D721Med (cell line): ENCODE data around the gene HSDL2.

Experiments used
- DNase-seq: peaks from one replicate; pipeline ENCODE4 v3.0.0; 2011; ENCODE audit warnings: low spot score; ENCODE audit not compliant: insufficient read length
- FAIRE-seq: peaks from 2 replicates; lab custom pipeline; 2011; peaks lifted over from hg19 to GRCh38; lab: Jason Lieb, UNC
- CTCF ChIP-seq: IDR thresholded peaks from 2 replicates; pipeline ENCODE4 v1.5.1; 2012; ENCODE audit warnings: mild to moderate bottlenecking, control low read depth; ENCODE audit not compliant: insufficient read depth; ENCODE audit errors: missing control alignments

HSDL2 gene

GRCh38 chr9:112334432-112334841, 45.5 kb upstream of the HSDL2 start:
- TF ChIP-seq CTCF = no peak
- DNase-seq = no peak
- FAIRE-seq = no peak

DNA sequence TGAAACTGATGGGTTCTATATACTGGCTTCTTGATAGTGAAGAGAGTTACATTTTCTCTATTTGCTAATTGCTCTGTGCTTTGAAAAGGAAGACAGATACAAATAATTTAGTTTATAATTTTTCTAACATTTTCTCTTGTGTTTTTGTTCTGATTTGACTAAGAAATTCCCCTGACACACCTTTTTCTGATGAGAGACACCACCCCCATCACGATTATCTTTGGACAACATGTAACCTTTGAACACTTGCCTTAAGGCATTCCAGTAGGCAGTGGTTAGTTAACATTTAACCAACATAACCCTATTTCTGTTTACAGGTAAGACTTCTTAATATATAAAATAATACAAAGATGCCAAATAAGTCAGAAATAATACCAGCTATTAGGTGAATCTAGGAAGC, 42.4 kb upstream of the HSDL2 start:
- TF ChIP-seq CTCF = no peak
- FAIRE-seq (no peak), DNase-seq (no peak)

DNA sequence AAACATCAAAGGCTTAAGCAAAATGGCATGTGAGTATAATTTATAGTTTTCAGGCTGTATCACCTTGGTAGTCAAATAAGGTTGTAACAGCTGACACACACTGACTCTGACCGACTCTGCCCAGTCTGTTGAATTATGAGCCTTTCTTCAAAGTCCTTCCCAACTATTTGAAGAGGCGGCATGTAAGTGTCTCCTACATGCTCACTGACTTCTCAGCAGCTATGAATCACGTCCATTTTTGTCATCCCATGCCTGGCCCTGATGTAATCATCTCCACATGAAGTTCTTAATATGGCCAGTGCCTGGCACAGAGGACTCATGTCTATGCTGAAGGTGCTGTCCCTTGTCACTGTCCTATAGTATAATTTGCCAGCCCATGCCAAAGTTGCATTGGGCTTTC, 41.3 kb upstream of the HSDL2 start:
- no peak for TF ChIP-seq CTCF
- DNase-seq (no peak), FAIRE-seq (no peak)

- no peak for DNase-seq
- no peak for TF ChIP-seq CTCF
- no peak for FAIRE-seq
Measured at GRCh38 chr9:112339886-112340285, 40.0 kb upstream of the HSDL2 start.

GRCh38 chr9:112341730-112342129, 38.2 kb upstream of the HSDL2 start:
- no peak for FAIRE-seq
- DNase-seq = no peak
- TF ChIP-seq CTCF = no peak

DNA sequence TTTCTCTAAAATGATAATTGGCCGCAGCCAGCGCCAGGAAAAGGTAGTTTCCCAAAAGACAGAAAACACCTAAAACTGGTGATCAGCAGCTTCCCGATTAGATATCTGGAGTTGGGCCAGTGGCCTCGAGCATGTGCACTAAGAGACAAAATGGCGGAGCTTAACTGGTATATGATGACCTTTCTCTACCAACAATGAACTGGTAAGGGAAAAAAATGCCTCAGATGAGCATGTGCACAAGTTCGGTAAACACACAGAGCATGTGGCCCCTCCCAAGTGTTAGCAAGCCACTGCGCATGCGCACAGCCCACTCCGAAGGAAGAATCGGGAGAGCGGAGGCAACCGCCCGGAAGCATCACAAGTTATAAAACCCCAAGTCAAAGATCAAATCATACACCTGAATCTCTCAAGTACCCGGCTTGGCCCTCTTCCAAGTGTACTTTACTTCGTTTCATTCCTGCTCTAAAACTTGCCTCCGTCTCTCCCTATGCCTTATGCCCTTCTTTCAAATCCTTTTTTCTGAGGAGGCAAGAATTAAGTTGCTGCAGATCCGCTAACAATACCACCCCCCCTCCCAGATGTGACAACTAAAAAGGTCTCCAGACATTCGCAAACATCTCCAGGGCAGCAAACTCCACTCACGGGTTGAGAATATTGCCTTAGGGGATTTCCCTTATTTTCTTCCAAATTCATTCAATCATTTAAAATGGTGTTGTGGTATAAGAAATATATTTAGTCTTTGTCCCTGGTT, 31.5 kb upstream of the HSDL2 start:
- DNase-seq (no peak), FAIRE-seq (no peak)
- no peak for TF ChIP-seq CTCF

DNA sequence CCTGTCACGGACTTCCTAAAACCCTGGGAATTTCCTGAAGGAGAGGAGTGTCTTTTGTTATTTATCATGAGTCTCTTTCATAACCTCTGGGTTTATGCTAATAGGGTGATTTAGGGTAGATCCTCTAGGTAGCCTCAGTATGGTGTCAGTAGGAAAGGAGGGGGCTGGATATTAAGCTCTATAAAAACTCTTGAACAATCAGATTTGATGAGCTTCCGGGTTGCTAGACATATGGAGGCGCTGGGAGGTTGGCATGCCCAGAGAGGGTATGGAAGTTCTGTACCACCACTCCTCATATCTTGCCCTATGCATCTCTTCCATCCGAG, 30.9 kb upstream of the HSDL2 start:
- DNase-seq (no peak), FAIRE-seq (no peak)
- TF ChIP-seq CTCF = no peak
